AG04450 (cell line): ENCODE measurements around the gene CLDN20. TPM values are rescaled to one million over a fixed set of nuclear protein-coding genes. Genes with fewer than 3 reads are reported as not detected.

Source experiments
- CTCF ChIA-PET: fragments of 300-600, 350-600 bp; formaldehyde crosslinking; extraction: SDS; loops from one replicate; lab custom pipeline; 2022; ENCODE audit warnings: antibody characterized with exemption, inconsistent platforms; lab: Charles Lee
- POLR2A ChIA-PET: fragments of 350-600 bp; formaldehyde crosslinking; extraction: SDS; loops from one replicate; lab custom pipeline; 2021; ENCODE audit warnings: antibody characterized with exemption, inconsistent platforms; lab: Yijun Ruan, JAX
- DNase-seq: peaks from one replicate; pipeline ENCODE4 v3.0.0-alpha.2; 2011; ENCODE audit warnings: low read depth, low spot score
- H3K27ac ChIP-seq: one replicate; pipeline ENCODE4 v1.5.1; 2012; ENCODE audit warnings: low read depth, low read length, control low read depth
- H3K27me3 ChIP-seq: one replicate; pipeline ENCODE4 v1.6.0; 2012; ENCODE audit warnings: low read length; ENCODE audit not compliant: control insufficient read depth, insufficient read depth
- H3K4me3 ChIP-seq: 2 replicates; pipeline ENCODE4 v1.5.1; 2011; ENCODE audit warnings: mild to moderate bottlenecking, low read depth, low read length, control low read depth
- H3K9me3 ChIP-seq: 2 replicates; pipeline ENCODE4 v1.5.1; 2012; ENCODE audit warnings: low read length; ENCODE audit not compliant: control insufficient read depth, insufficient read depth
- polyA plus RNA-seq: library from polyadenylated mRNA; depleted of rRNA; stranded (reverse); fragments of >200 nt; gene quantifications from 2 replicates; pipeline ENCODE4 v1.2.3, GENCODE V29; 2011
- TF ChIP-seq, protein P1 (sequence below): IDR thresholded peaks from 2 replicates; pipeline ENCODE4 v1.5.1; 2011; ENCODE audit warnings: low read depth, low read length, control low read depth, inconsistent platforms

Gene CLDN20
- polyA plus RNA-seq, 1 experiment, result not detected

- H3K27me3 ChIP-seq, result no peaks in the 10 kb centered on the region
- POLR2A ChIA-PET, result interaction anchor here (0.7 to 1.0 kb wide), 3 partner anchors 34 to 568 kb away, joined by 3 to 5 read pairs (median 4); no protein-coding TSS in a partner anchor
- H3K9me3 ChIP-seq, result no peaks in the 10 kb centered on the region
- TF ChIP-seq, protein P1, sequence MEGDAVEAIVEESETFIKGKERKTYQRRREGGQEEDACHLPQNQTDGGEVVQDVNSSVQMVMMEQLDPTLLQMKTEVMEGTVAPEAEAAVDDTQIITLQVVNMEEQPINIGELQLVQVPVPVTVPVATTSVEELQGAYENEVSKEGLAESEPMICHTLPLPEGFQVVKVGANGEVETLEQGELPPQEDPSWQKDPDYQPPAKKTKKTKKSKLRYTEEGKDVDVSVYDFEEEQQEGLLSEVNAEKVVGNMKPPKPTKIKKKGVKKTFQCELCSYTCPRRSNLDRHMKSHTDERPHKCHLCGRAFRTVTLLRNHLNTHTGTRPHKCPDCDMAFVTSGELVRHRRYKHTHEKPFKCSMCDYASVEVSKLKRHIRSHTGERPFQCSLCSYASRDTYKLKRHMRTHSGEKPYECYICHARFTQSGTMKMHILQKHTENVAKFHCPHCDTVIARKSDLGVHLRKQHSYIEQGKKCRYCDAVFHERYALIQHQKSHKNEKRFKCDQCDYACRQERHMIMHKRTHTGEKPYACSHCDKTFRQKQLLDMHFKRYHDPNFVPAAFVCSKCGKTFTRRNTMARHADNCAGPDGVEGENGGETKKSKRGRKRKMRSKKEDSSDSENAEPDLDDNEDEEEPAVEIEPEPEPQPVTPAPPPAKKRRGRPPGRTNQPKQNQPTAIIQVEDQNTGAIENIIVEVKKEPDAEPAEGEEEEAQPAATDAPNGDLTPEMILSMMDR, result no peak
- DNase-seq, result peak; percentile 51
- CTCF ChIA-PET, result interaction anchor here (0.6 to 2.5 kb wide), 13 partner anchors 13 to 1552 kb away, joined by 3 to 8 read pairs (median 4); no protein-coding TSS in a partner anchor
- peak overlapping the region; percentile 92 for H3K4me3 ChIP-seq
- peak overlapping the region; percentile 73 for H3K27ac ChIP-seq
Observed at GRCh38 chr6:155314773-155315515, 51.1 kb downstream of the CLDN20 start.

GRCh38 chr6:155315516-155315871, 51.7 kb downstream of the CLDN20 start:
- Histone ChIP-seq H3K27me3 (no peaks in the 10 kb centered on the region), H3K4me3 (peak overlapping the region; percentile 92), H3K9me3 (no peaks in the 10 kb centered on the region), H3K27ac (no peak overlapping the region)
- no peak for DNase-seq
- ChIA-PET CTCF (interaction anchor here (0.7 to 3.0 kb wide), 12 partner anchors 12 to 1551 kb away, joined by 3 to 26 read pairs (median 4); no protein-coding TSS in a partner anchor), POLR2A (interaction anchor here (0.7 to 1.0 kb wide), 3 partner anchors 34 to 567 kb away, joined by 3 to 5 read pairs (median 4); no protein-coding TSS in a partner anchor)
- TF ChIP-seq, protein P1, result no peak

- DNase-seq, result no peak
- ChIA-PET POLR2A (no interaction called here), CTCF (interaction anchor here (0.8 to 3.0 kb wide), 11 partner anchors 9 to 448 kb away, joined by 3 to 26 read pairs (median 5); no protein-coding TSS in a partner anchor)
- H3K27ac ChIP-seq, result no peak overlapping the region
- H3K9me3 ChIP-seq, result no peaks in the 10 kb centered on the region
- TF ChIP-seq, protein P1, result no peak
- no peak overlapping the region for H3K4me3 ChIP-seq
- no peaks in the 10 kb centered on the region for H3K27me3 ChIP-seq
Observed at GRCh38 chr6:155316419-155316818, 52.6 kb downstream of the CLDN20 start.

- H3K9me3 ChIP-seq, result no peaks in the 10 kb centered on the region
- H3K27me3 ChIP-seq, result no peaks in the 10 kb centered on the region
- ChIA-PET CTCF (interaction anchor here (0.9 to 3.0 kb wide), 9 partner anchors 10 to 397 kb away, joined by 3 to 26 read pairs (median 4); no protein-coding TSS in a partner anchor), POLR2A (no interaction called here)
- no peak for DNase-seq
- no peak overlapping the region for H3K4me3 ChIP-seq
- TF ChIP-seq, protein P1, result peak; percentile 28; the same call in 1 of the 2 replicates
- H3K27ac ChIP-seq, result no peak overlapping the region
Observed at GRCh38 chr6:155317186-155317585, 53.4 kb downstream of the CLDN20 start.

DNA sequence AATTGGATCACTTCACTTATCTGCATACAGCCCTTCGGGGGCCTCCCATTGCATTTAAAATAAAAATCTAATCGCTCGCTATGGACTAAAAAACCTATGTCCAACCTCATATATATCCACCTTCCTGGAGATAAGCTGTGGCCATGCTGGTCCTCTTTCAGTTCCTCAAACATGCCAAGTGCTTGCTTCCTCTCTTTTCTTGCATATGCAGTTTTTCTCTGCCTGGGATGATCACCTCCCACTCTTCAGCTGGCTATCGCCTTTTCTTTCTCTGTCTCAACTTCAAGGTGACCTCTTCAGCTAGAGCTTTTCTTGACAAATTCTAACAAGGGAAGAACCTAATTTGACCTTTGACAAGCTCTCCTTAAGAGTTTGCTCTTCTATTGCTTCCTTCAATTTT, 56.1 kb downstream of the CLDN20 start:
- Histone ChIP-seq H3K4me3 (no peak overlapping the region), H3K9me3 (no peaks in the 10 kb centered on the region), H3K27ac (no peak overlapping the region), H3K27me3 (no peaks in the 10 kb centered on the region)
- POLR2A ChIA-PET, result no interaction called here
- DNase-seq, result no peak
- CTCF ChIA-PET, result no interaction called here
- TF ChIP-seq, protein P1, result no peak
